SK-N-SH (cell line): ENCODE results near the gene PTPN14.

Experiments used
- CTCF ChIP-seq: fragments of 200-600 bp; sonication (generic); IDR thresholded peaks from 2 replicates; pipeline ENCODE4 v1.6.1; 2017; ENCODE audit warnings: antibody characterized with exemption, mild to moderate bottlenecking, moderate library complexity
- EZH2phosphoT487 ChIP-seq: fragments of 200-600 bp; sonication (generic); IDR thresholded peaks from 2 replicates; pipeline ENCODE4 v1.6.1; 2017; ENCODE audit warnings: low read depth, mixed run types, mild to moderate bottlenecking, antibody characterized with exemption, moderate library complexity, borderline replicate concordance

GRCh38 chr1:214514819-214515383 lies 36.5 kb downstream of the PTPN14 start:
- no peak for TF ChIP-seq EZH2phosphoT487
- TF ChIP-seq CTCF = no peak
